ENCODE measurements around the gene GTPBP6.

- TF ChIP-seq, protein P1, sequence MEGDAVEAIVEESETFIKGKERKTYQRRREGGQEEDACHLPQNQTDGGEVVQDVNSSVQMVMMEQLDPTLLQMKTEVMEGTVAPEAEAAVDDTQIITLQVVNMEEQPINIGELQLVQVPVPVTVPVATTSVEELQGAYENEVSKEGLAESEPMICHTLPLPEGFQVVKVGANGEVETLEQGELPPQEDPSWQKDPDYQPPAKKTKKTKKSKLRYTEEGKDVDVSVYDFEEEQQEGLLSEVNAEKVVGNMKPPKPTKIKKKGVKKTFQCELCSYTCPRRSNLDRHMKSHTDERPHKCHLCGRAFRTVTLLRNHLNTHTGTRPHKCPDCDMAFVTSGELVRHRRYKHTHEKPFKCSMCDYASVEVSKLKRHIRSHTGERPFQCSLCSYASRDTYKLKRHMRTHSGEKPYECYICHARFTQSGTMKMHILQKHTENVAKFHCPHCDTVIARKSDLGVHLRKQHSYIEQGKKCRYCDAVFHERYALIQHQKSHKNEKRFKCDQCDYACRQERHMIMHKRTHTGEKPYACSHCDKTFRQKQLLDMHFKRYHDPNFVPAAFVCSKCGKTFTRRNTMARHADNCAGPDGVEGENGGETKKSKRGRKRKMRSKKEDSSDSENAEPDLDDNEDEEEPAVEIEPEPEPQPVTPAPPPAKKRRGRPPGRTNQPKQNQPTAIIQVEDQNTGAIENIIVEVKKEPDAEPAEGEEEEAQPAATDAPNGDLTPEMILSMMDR (IDR thresholded peaks at IDR 0.05 in 8 of 11, conservative IDR thresholded peaks at IDR 0.05 in 3 of 11), result no peak
- TF ChIP-seq POLR2AphosphoS5 (IDR thresholded peaks at IDR 0.05), result no peak
- TF ChIP-seq POLR2A (IDR thresholded peaks at IDR 0.05), result no peak
Observed at GRCh38 chrX:331825-332495, 13.4 kb upstream of the GTPBP6 start.

All from spleen (tissue), 7 donors.